Mucosa of descending colon (tissue), 3 donors: ENCODE measurements around the gene BICRAL. TPM values are rescaled to one million over a fixed set of nuclear protein-coding genes. Genes with fewer than 3 reads are reported as not detected.
"Not testable (repeated sequence)": the region's sequence is repeated elsewhere in the genome, so short reads cannot be mapped to it uniquely, and the experiment has no call there.

Experiments used
- ATAC-seq: fragments of 200-7000 bp; cut with Tn5 transposase; one replicate; pipeline ENCODE4 v1.9.1; 2020; ENCODE audit warnings: mild to moderate bottlenecking, moderate library complexity
- DNase-seq, 3 donors: peaks; one replicate each; pipeline ENCODE4 v3.0.0-alpha.2; 2020
- H3K36me3 ChIP-seq: fragments of 200-600 bp; one replicate; pipeline ENCODE4 v1.8.0; 2021; ENCODE audit warnings: low read depth, mild to moderate bottlenecking
- H3K4me1 ChIP-seq: fragments of 200-600 bp; one replicate; pipeline ENCODE4 v1.8.0; 2021; ENCODE audit warnings: low read depth, mild to moderate bottlenecking
- H3K4me3 ChIP-seq: fragments of 200-600 bp; one replicate; pipeline ENCODE4 v1.8.0; 2021; ENCODE audit warnings: mild to moderate bottlenecking
- H3K9me3 ChIP-seq: fragments of 200-600 bp; one replicate; pipeline ENCODE4 v1.8.0; 2021; ENCODE audit warnings: mild to moderate bottlenecking
- intact Hi-C, 2 donors: fragments of 100-400 bp; cut with DNase I in 1 of 2; cut with micrococcal nuclease in 1 of 2; formaldehyde crosslinking; loops; one replicate each; pipeline versions ENCODE4 v1.11.0 to v1.11.1; 2022; cut with DNase I, micrococcal nuclease
- total RNA-seq, 3 donors: library from RNA; stranded (reverse); fragmentation: NEBNext Ultra II Directional in 2 of 3; extraction: Animal tissue kit (Norgen Biotek cat#: 25700) in 2 of 3; gene quantifications; one replicate each; pipeline versions ENCODE4 v1.2.1 to v1.2.4, GENCODE V29; 2021 to 2023
- TF ChIP-seq, protein P1 (sequence below): fragments of 200-600 bp; IDR thresholded peaks from one replicate; pipeline ENCODE4 v1.8.0; 2022; ENCODE audit warnings: antibody characterized with exemption, mild to moderate bottlenecking
- donor health status: DM: no; HTN: no; CAD: no; lungs with moderate emphysema.
- donor health status: DM: no; HTN: no; CAD: no.
- donor health status: DM: no; HTN: yes; CAD: no.

The BICRAL gene
- total RNA-seq, 3 donors from 2014 or later = 18.3 to 26.2 (median 23.4) TPM

DNA sequence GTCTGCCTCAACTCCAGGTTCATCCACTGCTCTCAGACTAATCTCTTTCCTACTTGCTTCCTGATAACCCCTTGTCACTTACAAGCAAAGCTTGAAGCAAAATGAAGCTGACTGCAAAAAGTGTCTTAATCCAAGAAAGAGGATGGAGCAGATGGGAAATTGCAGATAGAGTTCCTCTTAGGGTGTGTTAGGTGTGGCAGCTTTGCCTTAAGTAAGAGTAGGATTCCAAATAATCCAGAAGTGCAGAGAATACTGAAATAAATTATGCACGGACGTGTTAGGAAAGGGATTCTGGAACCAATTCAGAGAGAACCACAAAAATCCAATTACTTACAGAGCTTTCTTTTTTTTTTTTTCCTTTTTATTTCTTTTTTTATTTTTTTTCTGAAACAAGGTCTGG is 91.5 kb downstream of the BICRAL start:
- no peak for ATAC-seq
- DNase-seq = no peak

DNA sequence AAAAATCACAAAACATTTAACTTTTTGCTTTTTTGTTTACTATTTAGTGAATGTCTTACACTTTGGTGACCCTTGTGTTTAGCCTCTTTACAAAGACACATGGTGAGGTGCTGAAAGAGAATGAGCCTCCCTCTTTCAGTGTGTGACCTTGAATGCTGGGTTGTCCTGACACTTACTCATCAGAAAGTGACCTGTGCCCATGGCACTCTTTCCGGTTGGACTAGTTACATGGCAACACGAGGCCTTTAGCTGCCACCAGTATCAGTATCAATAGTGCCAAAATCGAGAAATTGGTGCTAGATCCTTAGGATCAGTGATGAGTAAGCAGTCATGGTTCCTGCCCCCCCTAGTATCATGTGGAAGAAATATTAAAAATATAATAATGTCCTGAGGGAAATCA is 95.8 kb downstream of the BICRAL start:
- intact Hi-C loops = loop anchor here (5.0 kb wide), 1 partner anchor 215 kb away; no protein-coding TSS in a partner anchor
- Histone ChIP-seq H3K36me3 (no peaks in the 10 kb centered on the region), H3K4me1 (peaks cover 14% of the 10 kb centered on the region), H3K9me3 (no peaks in the 10 kb centered on the region), H3K4me3 (no peak overlapping the region)
- TF ChIP-seq, protein P1, sequence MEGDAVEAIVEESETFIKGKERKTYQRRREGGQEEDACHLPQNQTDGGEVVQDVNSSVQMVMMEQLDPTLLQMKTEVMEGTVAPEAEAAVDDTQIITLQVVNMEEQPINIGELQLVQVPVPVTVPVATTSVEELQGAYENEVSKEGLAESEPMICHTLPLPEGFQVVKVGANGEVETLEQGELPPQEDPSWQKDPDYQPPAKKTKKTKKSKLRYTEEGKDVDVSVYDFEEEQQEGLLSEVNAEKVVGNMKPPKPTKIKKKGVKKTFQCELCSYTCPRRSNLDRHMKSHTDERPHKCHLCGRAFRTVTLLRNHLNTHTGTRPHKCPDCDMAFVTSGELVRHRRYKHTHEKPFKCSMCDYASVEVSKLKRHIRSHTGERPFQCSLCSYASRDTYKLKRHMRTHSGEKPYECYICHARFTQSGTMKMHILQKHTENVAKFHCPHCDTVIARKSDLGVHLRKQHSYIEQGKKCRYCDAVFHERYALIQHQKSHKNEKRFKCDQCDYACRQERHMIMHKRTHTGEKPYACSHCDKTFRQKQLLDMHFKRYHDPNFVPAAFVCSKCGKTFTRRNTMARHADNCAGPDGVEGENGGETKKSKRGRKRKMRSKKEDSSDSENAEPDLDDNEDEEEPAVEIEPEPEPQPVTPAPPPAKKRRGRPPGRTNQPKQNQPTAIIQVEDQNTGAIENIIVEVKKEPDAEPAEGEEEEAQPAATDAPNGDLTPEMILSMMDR = no peak
- no peak for ATAC-seq
- no peak for DNase-seq

More for the DNA sequence above, 91.5 kb downstream of the BICRAL start:
- intact Hi-C loops = no loop called here
- Histone ChIP-seq H3K36me3 (no peaks in the 10 kb centered on the region), H3K4me3 (no peak overlapping the region), H3K9me3 (no peaks in the 10 kb centered on the region), H3K4me1 (no peaks in the 10 kb centered on the region)
- TF ChIP-seq, protein P1 = no peak

DNA sequence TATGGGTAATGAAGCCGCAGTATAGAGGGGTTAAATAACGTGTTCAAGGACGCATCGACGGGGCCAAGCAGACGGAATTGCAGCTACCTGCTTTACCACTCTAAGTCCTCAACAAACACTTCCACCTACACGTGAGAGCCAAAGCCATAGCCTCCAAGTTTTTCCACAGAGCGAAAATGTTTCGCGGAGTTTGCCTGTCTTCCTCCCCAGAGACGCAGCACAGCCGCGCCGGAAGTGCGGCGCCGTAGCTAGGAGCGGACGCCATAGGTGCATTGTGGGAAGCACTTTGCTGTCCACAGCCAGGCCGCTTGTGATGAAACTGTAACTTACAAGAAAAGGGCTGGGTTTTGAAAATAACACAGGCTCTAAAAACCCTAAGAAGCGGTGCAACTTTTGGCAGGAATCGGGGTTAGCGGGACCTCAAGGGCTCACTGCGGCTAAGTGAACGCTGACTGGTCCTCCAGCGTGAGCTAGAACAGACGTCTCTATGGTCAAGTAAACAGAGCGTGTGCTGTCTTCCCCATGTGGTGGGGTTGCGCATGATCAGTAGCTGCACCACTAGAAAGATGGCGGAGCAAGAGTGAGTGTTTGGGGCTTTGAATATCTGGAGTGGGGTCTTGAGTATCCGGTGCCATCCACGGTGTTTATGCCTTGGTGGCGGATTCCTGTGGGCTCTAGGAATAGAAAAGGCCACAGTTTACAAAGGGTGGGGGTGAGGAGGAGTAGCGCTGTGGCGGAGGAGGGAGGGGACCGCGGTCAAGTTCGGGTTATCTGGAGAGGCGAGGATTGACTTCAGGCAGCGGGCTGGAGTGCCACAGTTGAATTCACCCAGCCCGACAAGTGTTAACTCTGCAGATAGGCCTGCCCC is 97.8 kb downstream of the BICRAL start, which contains the start of gene RPL7L1:
Gene RPL7L1 (plus strand): TSS at position 245 of the 868 bp plus-strand sequence. CDS start 295 bp downstream, at position 540.
- H3K36me3 ChIP-seq = peaks cover 8% of the 10 kb centered on the region
- H3K4me1 ChIP-seq = peaks cover 14% of the 10 kb centered on the region
- intact Hi-C loops = loop anchor here (5.0 kb wide), 1 partner anchor 217 kb away; no protein-coding TSS in a partner anchor
- peak; percentile 98 for ATAC-seq
- DNase-seq = peak; percentile 83 to 87 (median 86)
- peak within 1 kb of the TSS; percentile 46 for H3K4me3 ChIP-seq
- TF ChIP-seq, protein P1 = peak; percentile 10
- H3K9me3 ChIP-seq = no peaks in the 10 kb centered on the region

DNA sequence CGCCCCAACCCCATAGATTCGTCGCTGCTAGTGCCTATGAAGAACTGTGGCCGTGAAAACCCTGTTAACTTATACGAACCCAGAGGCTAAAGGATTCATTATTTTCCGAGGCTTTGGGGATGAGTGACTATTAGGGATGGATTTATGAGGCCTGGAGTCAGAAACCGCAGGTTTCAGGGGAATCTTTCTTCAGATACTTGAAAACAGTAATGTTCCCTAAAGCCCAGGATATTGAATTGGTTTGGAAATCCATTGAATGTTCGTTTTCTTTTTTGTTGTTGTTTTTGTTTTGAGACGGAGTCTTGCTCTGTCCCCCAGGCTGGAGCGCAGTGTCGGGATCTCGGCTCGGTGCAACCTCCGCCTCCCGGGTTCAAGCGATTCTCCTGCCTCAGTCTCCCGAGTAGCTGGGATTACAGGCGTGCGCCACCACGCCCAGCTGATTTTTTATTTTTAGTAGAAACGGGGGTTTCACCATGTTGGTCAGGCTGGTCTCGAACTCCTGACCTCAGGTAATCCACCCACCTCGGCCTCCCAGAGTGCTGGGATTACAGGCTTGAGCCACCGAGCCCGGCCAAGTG is 98.5 kb downstream of the BICRAL start:
- DNase-seq, intact Hi-C loops, ATAC-seq, H3K9me3 ChIP-seq: not testable (repeated sequence)
- Histone ChIP-seq H3K36me3 (peaks cover 16% of the 10 kb centered on the region), H3K4me3 (peak overlapping the region; percentile 46), H3K4me1 (peaks cover 14% of the 10 kb centered on the region)

DNA sequence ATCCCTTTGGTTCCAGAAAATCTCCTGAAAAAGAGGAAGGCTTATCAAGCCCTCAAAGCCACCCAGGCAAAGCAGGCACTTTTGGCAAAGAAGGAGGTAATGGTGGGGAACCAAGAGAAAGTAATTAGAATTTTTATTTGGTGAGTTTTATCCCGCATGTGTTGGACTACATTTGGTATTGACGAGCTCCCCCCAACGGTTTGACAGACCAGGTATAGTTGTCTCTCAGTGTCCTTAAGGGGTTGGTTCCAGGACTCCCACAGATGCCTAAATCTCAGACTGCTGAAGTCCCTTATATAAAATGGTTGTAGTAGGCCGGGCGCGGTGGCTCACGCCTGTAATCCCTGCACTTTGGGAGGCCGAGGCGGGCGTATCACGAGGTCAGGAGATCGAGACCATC is 99.0 kb downstream of the BICRAL start:
- intact Hi-C loops = not testable (repeated sequence)

DNA sequence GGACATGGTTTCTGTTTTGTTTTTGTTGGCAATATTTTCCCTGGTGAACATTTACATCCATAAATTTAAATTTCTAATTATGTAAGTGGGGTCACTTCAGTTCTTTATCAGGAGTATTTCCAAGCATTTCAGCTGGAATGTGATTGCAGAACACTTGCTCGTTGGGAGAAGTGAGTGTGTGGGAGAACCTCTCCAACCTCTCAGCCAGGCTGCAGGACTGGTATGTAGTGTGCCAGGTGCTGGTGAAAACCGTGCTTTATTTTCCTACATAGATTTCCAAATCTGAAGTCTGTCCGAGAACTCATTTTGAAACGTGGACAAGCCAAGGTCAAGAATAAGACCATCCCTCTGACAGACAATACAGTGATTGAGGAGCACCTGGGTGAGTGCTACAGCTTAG is 103.8 kb downstream of the BICRAL start:
- Histone ChIP-seq H3K4me3 (no peak overlapping the region), H3K9me3 (no peaks in the 10 kb centered on the region), H3K36me3 (peaks cover 21% of the 10 kb centered on the region), H3K4me1 (peaks cover 3% of the 10 kb centered on the region)
- TF ChIP-seq, protein P1 = no peak
- intact Hi-C loops = no loop called here
- no peak for DNase-seq
- ATAC-seq = no peak

More for the DNA sequence above, 99.0 kb downstream of the BICRAL start:
- not testable (repeated sequence) for DNase-seq, H3K9me3 ChIP-seq, ATAC-seq, H3K4me3 ChIP-seq
- H3K4me1 ChIP-seq = peaks cover 14% of the 10 kb centered on the region
- peaks cover 20% of the 10 kb centered on the region for H3K36me3 ChIP-seq

DNA sequence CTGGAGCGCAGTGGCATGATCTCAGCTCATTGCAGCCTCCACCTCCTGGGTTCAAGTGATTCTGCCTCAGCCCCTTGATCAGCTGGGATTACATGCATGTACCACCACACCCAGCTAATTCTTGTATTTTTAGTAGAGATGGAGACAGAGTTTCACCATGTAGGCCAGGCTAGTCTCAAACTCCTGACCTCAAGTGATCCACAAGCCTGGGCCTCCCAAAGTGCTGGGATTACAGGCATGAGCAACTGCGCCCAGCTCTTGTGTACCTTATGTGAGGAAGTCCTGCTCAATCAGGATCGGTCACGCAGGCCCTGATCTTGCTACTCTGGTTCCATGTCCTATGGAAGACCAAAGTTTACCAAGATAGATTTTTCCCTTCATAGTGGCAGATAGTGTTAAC is 106.3 kb downstream of the BICRAL start:
- H3K4me1 ChIP-seq, intact Hi-C loops, H3K4me3 ChIP-seq, DNase-seq, H3K9me3 ChIP-seq, ATAC-seq: not testable (repeated sequence)
- peaks cover 21% of the 10 kb centered on the region for H3K36me3 ChIP-seq
